OCI-M2 (cell line): ENCODE data around the gene KLHDC10.
"Not testable (repeated sequence)": the region's sequence is repeated elsewhere in the genome, so short reads cannot be mapped to it uniquely, and the experiment has no call there.

Experiments used
- DNase-seq: peaks from one replicate; lab custom pipeline; 2025; ENCODE audit not compliant: unreplicated experiment; lab: John Stamatoyannopoulos, UW

The KLHDC10 gene

DNA sequence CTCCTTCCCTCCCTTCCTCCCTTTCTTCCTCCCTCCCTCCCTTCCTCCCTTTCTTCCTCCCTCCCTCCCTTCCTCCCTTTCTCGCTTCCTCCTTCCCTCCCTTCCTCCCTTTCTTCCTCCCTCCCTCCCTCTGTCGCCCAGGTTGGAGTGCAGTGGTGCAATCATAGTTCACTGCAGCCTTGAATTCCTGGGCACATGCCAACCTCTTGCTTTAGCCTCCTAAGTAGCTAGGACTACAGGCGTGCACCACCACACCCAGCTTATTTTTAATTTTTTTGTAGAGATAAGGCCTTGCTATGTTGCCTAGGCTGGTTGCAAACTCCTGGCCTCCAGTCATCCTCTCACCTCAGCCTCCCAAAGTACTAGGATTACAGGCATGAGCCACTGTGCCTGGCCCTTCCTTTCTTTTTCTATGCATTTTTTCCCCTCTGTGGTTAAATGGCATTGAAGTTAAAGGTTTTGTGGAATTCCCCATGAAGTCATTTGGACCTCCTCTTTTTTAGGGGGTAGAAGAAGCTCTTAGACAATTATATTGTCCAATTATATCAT, 9.6 kb downstream of the KLHDC10 start:
- no peak for DNase-seq

DNA sequence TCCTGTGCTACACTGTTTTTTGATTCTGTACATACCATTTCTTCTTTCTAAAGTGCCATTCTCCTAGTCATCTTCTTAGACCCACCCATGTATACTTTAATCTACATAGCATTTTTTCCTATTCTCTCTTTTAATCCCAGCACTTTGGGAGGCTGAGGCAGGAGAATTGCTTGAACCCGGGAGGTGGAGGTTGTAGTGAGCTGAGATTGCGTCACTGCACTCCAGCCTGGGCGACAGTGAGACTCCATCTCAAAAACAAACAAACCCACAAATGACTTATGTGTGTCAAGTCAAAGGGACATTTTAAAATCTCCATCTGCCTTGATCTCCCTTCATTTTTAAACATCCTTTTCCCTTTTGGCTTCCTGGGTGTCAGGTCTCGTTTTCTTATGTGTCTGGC, 13.2 kb downstream of the KLHDC10 start:
- not testable (repeated sequence) for DNase-seq

DNA sequence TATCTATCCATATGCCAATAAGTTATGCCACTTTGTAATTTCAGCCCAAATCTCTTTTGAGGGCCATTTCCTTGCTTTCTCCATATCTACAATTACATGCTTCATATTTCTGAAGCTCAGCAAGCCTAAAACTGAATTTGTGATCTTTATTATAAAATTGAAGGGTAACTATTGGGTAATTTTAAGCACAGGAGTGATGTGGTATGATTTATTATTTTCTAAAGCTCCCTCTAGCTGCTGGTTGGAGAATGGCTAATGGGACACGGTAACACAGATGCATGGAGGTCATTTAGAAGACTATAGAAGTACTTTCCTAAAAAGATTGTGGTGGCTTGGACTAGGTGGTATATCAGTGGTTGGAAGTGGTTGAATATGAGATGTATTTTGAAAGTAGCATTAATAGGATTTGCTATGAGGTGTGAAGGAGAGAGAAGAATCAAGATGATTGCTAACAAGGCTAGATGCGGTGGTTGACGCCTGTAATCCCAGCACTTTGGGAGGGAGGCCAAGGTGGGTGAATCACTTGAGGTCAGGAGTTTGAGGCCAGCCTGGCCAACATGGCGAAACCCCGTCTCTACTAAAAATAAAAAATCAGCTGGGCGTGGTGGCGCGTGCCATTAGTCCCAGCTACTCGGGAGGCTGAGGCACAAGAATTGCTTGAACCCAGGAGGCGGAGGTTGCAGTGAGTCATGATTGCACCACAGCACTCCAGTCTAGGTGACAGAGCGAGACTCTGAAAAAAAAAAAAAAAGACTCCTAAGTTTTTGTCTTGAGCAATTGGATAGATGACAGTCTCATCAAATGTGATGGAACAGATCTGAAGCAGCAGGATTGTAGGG, 13.9 kb downstream of the KLHDC10 start:
- no peak for DNase-seq

DNA sequence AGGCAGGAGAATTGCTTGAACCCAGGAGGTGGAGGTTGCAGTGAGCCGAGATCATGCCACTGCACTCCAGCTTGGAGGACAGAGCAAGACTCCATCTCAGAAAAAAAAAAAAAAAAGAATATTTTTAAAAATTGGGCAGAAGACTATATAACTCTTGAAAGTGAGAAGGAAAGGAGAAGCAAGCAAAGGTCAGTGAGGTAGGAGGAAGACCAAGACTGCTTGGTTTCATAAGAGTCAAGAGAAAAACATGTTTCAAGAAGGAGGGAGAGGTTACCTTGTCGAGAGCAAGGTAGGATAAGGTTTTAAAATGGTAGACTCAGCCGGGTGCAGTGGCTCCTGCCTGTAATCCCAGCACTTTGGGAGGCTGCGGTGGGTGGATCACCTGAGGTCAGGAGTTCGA, 14.9 kb downstream of the KLHDC10 start:
- DNase-seq = not testable (repeated sequence)

DNA sequence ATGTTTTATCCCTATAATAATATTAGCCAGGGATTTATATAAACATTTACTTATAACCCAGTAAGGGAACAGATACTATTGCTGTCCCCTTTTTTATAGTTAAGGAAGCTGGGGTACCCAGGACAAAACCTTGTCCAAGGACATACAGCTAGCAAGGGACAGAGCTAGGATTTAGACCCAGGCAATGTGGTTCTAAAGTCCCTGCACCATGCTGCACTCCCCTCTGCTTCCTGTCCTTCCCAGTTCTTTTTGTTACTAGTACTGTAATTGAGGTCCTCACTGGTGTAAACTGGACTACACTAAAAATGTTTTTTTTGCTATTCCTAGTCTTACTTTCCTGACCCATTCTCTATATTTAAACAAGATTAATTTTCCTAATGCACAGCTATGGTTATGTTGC, 16.6 kb downstream of the KLHDC10 start:
- DNase-seq = no peak

DNA sequence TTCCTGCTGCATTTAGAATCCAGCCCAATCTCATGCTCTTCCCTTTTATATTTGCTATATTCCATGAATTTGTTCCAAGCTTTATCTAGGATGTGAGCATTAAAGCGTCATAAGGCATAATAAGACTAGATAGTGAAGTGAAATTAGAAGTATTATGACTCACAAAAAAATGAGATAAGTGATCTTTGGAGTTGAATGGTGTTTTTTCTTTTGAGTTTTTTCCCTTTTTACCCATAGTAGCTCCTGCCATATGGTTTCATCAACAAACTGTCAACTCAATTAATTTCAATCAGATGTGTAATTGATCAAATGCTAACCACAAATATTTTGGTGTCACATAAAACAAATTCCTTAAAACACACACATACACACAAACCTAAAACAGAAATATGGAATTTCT, 17.0 kb downstream of the KLHDC10 start:
- no peak for DNase-seq

DNA sequence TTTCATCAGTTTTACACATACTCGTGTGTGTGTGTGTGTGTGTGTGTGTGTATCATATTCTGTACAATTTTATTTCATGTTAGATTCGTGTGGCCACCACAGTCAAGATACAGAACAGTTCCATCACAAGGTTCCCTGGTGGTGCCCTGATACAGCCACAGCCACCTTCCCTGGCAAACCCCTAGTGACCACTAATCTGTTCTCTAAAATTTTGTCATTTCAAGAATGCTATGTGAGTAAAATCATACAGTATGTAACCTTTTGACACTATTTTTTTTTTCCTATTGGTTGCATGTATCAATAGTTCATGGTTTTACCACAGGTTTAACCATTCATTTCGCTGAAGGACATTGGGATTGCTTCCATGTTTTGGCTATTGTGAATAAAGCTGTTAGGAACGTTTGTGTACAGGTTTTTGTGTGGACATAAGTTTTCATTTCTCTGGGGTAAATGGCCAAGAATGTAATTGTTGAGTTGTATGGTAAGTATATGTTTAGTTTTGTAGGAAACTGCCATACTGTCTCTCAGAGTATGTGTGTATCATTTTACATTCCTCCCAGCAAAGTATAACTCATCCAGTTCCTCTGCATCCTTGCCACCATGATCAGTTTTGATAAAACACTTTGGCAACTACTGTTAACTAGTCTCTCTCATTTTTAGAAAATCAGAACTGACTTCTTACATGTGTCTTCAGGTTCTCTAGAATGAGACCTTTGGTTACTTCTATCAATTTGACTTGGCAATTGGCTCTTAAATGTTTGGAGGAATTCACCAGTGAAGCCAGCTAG, 20.6 kb downstream of the KLHDC10 start:
- no peak for DNase-seq

- no peak for DNase-seq
These were observed 21.7 kb downstream of the KLHDC10 start for GRCh38 chr7:130091999-130092398.

DNA sequence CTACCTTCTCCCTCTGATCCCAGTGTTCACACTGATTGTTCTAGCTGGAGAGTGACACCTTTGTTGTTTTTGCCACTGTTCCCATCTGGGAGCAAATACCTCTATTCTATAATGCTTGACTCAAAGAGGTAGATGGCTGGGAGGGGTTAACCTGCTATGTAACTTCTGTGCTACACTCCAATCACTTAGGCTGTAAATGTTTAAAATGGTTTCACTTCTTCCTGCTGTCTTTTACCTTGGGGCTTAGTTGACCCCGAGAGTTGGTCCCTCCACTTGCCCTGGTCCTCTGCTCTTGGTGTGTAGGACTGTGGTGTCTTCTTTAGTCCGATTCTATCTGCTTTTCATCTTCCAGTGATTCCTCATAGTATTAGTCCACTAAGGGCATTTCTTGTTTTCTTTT, 22.3 kb downstream of the KLHDC10 start:
- DNase-seq = no peak

DNA sequence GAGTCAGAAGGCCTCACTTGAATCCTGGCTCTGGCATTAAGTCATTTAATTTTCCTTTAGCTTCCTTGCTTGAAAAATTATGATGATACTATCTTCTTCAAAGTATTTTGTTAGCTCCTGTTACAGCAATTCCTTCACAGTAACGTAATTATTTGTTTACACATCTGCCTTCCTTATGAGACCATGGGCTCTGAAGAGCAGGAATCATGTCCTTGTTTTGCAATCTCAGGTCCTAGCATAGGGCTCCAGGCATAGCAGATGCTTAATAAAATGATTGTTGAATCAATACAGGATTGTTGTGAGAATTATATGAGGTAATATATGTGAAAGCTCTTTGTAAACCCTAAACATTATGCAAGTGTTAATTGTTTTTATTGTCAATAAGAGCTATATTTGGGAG, 25.5 kb downstream of the KLHDC10 start:
- no peak for DNase-seq

DNA sequence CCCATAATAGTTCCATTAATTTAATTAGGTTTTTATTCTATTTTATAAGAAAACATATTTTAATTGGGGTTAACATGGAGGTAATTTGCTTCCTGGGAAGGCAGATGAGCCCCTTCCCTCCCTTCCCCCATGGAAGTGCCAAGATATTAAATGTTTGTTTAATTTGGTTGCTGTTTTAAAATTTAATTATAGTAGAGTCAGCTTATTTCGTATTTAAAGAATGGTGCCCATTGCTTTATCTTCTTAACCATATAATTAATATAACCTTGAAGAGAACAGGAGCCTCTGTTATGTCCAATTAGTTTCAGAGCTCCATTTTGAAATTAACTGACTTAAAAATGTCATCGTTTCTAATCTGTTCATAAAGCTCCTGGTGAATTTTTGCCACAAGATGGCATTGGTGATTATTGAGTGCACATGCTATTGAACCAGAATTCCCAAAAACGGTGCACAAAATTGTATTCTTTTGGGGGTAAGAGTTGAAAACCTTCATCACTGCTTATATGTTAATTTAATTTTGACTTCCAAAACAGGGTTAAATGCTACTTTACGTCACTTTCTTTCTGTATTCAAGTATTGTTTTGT, 26.0 kb downstream of the KLHDC10 start:
- DNase-seq = no peak

GRCh38 chr7:130099331-130099730, 29.0 kb downstream of the KLHDC10 start:
- DNase-seq = no peak

- no peak for DNase-seq
These were observed 32.3 kb downstream of the KLHDC10 start for GRCh38 chr7:130102588-130102987.

- DNase-seq = no peak
These were observed 37.8 kb downstream of the KLHDC10 start for GRCh38 chr7:130107949-130108674.

GRCh38 chr7:130108809-130109208, 38.5 kb downstream of the KLHDC10 start:
- DNase-seq = no peak

DNA sequence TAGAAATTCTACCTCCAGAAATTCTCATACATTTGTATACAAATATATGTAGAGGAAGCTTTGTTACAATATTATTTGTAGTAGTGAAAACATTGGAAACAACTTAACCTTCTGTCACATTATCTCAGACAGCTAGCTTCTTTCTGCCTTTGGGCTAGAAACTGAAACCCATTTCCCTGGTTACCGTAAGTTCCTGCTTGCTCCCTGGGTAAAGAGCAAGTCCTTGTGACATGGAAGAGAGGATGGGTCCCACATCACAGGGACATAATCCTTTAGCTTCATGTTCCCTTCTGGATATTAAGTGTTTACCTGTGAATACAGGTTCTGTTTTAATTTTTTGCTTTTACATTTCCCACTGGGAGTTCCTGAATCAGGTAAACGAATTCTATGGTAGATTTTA, 41.8 kb downstream of the KLHDC10 start:
- no peak for DNase-seq

GRCh38 chr7:130112662-130113425, 42.5 kb downstream of the KLHDC10 start:
- no peak for DNase-seq

DNA sequence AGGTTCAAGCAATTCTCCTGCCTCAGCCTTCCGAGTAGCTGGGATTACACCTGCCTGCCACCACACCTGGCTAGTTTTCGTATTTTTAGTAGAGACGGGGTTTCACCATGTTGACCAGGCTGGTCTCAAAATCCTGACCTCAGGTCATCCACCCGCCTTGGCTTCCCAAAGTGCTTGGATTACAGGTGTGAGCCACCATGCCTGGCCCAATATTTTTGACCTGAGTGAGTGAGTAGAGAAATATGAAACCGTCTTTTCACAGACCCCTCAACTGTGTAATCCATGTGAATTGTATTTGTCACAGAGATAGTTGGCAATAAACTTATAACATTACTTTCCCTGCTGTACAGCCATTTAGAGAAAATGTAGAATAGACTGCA, 43.1 kb downstream of the KLHDC10 start:
- DNase-seq = not testable (repeated sequence)

- DNase-seq = no peak
These were observed 43.6 kb downstream of the KLHDC10 start for GRCh38 chr7:130113887-130114286.

GRCh38 chr7:130114374-130114773, 44.0 kb downstream of the KLHDC10 start:
- no peak for DNase-seq
